SH-SY5Y (cell line): ENCODE data around the gene AKR1C8.

Source experiments
- GATA2 ChIP-seq: IDR thresholded peaks from 2 replicates; pipeline ENCODE4 v1.6.1; 2011; ENCODE audit warnings: mild to moderate bottlenecking, low read depth, low read length
- GATA3 ChIP-seq: IDR thresholded peaks from 2 replicates; pipeline ENCODE4 v1.6.1; 2011; ENCODE audit warnings: low read depth, mild to moderate bottlenecking, low read length, moderate library complexity

GRCh38 chr10:5116621-5117020 is 68.3 kb downstream of the AKR1C8 start:
- TF ChIP-seq GATA2 (no peak), GATA3 (no peak)
